NCI-H345 treated with DMSO at 0.1 percent for 48 hours (cell line): ENCODE results near the gene SYT13.

ENCODE experiments used
- DNase-seq: peaks from one replicate; lab custom pipeline; 2025; ENCODE audit not compliant: unreplicated experiment; lab: John Stamatoyannopoulos, UW

Gene SYT13

DNA sequence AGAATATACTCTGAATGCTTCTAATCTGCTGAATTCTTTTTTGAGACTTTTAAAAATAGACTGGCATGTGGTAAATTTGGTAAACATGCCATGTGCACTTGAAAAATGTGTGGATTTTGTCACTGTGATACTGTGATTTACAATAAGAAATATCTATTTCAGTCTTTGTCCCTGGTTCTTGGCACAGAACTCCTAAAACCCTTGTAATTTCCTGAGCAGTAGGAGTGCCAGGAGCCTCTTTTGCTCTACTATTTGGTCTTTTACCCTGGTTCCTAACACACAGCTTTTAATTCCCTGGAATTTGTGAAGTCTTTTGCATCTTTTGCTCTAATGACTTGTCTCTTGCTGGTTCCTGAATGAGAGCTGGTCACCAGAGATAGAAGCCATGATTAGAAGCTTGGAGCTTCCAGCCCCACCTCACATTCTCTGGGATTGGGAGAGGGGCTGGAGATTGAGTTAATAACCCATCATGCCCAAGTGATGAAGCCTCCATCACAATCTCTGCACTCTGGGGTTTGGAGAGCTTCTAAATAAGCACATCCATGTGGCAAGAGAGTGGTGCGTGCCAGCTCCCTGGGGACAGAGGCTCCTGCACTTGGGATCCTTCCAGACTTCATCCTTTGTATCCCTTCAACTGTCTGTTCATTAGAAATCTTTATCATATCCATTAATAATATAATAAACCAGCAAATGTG is 27.2 kb upstream of the SYT13 start:
- no peak for DNase-seq

DNA sequence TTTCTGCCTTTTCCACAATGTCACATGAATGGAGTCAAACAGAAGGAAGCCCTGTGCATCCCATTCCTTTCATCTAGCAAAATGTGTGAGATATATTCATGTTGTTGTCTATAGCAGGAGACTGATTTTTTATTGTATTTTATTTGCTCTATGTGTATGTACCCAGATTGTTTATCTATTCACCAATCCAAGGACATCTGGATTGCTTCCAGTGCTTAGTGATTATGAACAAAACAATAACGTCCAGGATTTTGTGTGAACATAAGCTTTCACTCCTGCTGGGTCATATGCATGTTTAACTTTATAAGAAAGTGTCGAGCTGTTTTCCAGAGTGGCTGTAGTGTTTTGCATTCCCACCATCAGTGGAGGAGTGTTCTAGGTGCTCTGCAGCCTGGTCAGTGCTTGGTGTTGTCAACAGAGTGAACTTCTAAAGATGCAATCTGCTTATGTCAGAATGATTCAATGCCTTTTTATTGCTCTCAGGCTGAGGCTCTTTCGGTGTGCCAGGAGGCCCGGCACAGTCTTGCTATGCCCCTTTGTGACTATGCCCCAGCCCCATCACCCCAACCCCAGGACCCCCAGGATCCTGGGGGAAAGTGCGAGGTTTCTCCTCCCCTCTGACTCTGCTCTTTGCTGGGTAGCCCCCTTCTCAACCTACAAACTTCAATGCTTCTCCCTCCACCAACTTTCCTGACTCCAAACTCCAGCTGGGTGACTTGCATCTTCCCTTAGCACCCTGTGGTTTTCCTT is 19.9 kb upstream of the SYT13 start:
- DNase-seq = no peak

DNA sequence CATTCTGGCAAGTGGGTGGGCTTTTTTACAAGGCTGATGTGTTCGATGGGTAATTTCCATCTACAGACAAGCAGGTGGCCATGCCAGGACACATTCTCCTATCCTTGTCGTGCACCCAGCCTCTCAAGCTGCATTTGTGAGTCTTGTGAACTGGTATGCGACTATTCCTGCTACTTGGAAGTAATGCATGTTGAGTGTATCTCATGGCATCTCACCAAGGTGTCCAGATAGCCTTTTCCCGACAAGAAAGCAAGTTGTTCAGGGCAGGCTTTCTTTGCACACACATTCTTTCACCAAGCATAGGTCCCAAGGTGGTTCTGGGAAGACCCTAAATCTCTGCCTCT is 18.8 kb upstream of the SYT13 start:
- no peak for DNase-seq

DNA sequence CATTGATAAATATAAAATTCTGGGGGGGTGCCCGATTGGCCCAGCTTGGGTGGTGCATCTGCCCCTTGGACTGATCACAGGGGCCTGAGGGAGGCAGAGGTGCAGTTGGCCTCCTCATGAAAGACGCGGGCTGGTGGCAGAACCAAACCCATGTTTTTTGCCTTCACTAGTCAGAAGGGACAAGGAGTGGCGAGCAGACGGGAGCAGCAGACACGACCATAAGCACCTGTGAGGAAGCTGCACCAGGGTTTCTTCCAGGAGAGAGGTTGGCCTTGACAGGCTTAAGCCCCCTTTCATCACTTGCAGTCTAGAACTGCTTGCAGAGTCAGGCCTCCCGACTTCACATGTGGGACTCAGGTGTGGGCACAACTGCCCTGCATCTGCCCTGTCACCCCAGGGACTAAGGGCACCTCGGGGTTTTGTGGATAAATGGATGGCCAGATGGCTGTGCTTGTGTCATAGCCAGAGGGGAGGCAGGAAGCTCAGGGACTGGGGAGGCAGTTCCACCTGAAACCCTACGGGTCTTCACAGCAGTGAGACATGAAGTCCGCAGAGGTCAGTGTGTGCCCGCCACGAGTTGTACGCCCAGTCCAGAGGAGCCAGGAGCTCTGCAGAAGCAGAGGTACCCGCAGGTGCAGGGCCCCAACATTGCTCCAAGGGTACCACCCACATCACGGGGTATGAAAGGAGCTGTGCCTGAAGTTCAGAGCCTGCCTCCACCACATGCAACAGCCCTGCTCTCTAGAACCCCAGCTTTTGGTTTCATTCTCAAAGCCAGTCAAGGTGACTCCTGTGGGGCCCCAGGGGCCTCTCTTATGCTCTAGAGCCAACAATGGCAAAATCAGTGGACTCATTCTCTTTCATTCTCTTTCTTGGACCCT is 18.2 kb upstream of the SYT13 start:
- no peak for DNase-seq

DNA sequence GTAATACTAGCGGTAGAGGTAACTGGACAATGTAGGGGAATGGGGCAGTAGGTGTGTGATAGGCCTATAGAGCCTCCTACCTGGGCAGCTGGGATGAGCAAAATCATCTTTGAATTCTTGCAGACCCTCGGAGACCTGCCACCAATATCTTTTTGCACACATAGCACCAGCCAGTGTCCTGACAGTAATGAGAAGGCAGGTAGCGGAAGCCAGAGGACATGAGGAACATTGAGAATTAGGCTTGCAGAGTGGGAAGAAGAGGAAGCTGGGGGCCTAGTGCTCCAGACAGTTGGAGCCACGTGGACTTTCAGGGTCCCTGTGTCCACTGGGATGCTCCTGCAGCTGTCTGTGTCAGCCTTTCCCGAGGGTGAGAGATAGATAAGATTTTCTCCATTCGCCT is 17.2 kb upstream of the SYT13 start:
- DNase-seq = no peak

DNA sequence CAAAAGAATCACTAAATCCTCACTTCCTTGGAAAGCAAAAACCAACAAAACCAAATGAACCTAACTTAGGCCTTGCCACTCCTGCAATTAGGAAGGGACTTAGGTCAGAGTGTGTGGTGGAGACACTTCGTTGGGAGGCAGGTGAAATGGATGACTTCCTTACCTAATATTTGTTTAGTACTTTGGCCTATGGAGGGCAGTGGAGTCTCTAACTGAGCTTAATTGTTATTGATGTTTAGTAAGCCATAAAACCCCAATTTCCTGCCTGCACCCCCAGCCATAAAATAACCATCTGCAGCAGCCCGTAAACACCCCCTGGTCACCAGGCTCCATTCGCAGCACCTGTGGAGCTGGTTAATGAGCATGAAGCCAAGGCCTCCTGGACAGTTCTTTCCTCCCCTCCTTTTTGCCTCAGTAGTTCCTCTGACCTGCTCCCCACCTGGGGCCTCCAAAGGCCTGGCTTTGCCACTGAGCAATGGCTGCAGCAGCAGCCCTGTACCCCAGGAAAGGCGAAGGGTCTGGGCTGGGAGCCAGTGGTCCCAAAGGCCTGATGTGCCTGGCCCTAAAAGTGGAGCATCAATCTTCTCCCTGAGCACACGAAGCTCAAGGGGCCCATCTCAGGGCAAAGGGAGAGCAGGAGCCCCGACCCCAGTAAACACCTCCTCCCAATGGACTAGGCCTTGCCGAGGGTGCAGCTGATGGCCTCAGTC is 15.6 kb upstream of the SYT13 start:
- DNase-seq = no peak

DNA sequence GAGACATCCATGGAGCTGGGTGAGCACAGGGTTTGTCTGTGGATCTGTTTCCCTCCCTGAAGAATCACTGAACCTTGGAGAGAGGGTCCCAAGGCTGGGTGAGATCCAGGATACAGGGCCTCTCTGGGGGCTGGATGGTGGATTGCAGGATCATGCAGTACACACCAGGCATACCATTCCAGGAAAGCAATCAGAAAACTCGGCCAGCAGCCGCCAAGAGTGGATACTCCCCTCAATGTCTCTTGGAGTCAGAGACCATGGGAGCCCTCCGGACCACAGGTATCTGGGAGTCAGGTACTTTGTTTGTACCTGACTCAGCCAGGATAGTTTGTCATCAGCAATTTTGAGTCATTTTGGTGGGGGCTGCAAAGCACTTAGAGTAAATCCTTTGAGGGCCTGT is 14.6 kb upstream of the SYT13 start:
- DNase-seq = no peak

DNA sequence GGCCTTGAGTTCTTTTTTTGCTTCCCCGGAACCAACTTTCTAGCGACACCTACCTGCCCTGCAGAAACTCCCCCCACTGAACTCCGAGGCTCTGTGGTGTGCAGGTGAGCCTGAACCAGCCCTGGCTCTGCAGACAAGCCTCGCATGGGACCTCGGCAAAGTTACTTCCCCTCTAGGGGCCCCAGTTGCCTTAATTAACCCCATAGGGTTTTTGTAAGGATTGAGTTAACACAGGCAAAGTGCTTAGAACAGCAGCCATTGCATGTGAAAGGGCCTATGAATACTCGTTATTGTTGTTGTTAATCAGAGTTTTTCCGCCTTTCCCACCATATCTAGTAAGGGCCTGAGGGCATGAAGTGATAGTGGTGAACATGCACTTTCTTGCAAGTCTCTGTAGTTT is 12.6 kb upstream of the SYT13 start:
- DNase-seq = no peak

DNA sequence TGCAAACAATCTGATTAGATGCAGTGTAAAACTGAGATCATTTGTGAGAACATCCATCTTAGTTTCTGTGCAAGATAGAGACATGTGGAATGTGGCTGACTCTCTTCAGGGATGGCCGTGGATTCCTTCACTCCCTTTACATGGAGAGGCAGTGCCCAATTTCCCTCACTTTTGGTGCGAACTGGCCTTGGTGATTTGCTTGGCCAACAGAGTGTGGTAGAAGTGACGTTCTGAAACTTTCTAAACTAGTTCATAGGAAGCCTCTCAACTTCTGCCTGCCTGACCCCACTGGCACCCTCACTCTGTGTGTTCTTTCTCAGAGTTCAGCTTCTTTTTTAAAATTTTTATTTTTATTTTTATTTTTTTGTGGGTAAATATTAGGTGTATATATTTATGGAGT is 9.9 kb upstream of the SYT13 start:
- no peak for DNase-seq

DNA sequence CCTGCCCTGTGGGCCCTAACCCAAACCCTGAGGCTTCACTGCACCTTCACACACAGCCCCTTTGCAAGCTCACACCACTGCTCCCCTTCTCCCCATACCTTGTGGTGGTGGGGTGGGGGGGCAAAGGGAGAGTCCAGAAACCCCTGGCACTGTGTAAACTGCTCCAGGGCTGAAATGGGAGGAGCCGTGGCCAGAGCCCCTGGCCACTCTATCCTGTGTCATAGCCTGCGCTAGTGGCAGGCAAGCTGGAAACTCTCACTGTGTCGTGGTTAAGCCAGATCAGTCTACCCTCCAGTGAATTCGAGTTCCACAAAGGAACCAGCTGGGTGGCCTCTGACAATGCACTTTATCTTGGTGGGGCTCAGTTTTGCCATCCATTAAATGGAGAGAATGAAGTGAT is 8.4 kb upstream of the SYT13 start:
- DNase-seq = no peak

DNA sequence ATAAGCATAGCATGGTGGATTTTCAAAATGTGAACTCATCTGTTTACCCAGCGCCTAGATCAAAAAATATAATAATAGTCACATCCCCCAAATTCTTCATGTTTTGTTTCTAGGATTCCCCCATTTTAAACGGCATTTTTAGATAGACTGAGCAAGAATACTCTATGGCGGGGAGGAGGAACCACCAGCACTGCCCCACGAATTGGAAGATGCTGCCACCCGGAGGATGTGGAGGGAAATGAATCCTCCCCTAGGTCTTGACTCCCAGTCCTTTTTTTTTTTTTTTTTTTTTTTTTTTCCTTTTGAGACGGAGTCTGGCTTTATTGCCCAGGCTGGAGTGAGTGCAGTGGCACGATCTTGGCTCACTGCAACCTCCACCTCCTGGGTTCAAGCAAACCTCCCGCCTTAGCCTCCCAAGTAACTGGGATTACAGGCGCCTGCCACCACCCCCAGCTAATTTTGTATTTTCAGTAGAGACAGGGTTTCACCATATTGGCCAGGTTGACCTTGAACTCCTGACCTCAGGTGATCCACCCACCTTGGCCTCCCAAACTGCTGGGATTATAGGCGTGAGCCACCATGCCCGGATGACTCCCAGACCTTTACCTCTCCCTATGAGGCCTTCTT is 7.5 kb upstream of the SYT13 start:
- peak; percentile 74 for DNase-seq

DNA sequence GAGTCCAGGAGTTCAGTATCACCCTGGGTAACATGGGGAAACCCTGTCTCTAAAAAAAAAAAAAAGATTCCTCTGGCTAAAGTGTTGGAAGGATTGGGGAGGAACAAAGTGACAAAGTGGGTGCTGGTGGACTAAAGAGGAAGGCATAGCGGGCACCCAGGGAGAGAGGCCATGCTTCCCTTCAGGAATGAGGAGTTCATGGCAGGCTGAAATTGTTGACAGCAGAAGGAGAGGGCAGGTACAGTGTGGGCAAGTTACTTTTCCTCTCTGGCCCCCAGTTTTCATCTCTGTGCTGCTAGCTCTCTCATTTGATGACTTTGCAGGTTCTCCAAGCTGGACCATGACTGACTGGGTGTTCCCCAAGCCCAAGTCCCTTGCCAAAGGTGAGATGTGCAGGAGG is 4.4 kb upstream of the SYT13 start:
- no peak for DNase-seq

DNA sequence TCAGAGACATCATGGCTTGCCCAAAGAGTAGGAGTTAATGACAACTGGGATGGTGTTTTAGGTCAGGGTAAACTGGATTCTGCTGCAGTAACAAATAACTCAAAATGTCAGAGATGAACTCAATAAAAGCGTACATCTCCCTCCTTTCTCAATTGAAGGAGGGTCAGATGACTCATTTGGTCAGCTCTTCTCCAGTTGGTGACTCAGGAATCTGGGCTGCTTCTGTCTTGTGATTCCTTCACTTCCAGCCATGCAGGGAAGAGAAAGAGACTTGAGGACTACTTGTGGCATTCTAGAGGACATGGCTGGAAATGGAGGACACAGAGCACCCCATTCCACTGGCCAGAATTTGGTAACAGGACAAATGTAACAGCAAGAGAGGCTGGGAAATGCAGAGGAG is 3.2 kb upstream of the SYT13 start:
- no peak for DNase-seq

DNA sequence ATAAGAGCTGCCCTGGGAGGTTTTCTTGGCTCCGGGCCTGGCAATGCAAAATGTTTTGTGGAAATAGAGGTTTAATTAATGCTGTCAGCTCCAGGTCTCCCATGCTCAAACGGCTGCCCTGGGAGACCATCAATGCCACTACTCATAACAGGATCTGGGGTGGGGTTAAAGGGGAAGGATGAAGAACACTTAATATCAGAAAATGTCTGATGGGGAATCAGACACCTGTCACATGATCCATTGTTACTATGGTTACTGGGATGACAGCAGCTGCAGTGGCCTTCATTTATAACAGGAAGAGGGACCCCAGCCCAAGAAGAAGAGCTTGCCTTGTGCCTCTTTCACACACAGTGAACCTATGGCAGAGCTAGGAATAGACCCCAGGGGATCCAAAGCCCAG is 2.2 kb upstream of the SYT13 start:
- no peak for DNase-seq

DNA sequence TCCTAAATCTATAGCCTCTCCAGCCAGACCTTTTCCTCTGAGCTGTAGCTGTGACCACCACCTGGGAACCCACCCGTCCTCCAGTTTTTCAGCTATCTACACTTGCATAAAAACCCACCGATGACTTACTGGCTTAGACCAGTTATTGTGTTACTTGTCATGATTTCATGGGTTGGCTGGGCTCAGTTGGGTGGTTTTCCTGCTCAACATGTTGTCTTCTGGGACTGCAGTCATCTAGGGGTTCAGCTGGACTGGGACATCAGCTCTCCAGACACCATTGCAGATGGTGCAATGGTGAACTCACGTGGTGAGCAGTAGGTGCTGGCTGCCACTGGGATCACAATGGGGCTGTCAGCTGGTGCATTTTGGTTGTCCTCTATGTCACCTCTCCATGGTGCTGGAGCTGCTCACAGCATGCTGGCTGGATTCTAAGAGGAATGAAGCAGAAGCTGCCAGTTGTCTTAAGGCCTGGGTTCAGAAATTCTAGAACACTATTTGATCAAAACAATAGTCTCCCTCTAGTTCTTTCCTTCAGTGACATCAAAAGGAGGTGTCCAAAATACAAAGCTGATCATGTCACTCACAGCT is 1.3 kb upstream of the SYT13 start:
- DNase-seq = no peak

DNA sequence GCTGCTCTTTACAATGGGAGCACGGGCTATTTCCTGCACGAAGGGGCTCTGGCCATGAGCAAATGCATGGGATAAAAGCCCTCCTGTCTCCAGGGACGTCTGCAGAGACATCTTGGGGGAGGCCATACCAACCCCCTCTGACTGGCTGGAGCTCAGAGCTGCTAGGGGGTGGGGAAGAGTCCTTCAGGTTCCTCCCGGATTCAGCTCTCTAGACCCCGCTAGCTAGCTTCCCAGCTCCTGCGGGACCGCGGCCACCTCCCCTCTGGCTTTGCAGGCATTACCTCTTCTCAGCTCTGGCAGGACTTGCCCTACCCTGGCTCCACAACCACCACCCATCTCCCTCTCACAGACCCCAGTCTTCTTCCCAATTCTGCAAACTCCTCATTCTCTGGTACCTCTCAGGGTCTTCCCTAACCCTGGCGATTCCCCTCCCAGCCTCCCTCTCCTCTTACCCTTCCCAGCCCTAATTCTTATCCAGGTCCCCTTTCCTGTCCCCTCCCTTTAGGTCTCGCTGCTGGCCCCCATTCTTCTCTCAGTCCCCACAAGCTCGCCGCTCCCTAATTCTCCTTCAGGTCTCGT is 802 bp downstream of the SYT13 start:
- DNase-seq = no peak

DNA sequence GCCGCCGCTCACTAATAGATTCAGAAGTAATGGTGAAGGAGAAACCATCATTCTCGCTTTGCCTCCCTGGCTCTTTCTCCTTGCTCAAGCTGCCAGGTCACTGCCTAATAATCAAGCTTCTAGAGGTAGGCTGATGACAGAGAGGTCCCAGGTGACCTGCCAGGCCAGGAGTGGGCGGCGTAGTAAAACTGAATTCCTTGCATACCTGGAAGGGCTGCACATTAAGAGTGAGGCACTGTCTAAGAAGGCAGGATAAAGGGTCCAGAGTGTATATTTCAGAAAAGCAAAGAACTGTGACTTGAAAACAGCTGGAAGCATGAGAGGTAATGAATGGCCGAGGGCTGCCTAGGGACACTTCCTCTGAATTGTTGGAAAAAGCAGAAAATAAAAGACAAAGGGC is 4.1 kb downstream of the SYT13 start:
- no peak for DNase-seq

DNA sequence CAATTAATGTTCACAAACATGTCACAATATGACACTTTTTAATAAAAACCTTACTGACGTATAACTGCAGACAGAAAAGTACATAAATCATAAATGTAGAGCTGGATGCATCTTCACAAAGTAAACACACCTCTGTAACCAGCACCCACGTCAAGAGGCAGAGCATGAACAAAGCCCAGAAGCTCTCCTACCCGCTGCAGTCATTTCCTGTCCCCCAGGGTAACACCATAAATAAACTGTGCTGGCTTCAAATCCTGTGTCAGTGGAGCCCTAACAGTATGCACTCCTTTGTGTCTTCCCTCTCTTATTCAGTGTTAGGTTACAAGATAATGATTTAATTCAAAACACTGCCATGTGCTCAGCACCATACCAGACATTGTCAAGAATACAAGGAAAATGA is 5.7 kb downstream of the SYT13 start:
- DNase-seq = peak; percentile 96

DNA sequence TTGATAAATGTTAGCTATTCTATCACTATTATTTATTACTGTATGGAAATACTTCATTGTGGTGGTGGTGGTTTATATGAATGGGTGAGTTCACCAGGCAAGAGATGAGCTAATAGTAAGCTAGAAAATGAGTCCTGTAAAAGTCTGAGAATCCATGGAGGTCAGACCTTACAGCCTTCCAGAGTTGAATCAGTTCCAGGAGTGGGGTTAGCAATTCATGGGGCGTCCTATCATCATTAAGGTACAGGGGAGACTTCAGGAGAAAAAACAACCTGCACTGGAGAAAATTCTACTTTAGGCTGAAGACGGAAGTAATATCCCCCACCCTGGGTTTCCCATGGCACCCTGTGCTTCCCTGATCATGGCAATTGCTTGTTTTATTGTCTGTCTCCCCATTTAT is 6.5 kb downstream of the SYT13 start:
- DNase-seq = no peak

DNA sequence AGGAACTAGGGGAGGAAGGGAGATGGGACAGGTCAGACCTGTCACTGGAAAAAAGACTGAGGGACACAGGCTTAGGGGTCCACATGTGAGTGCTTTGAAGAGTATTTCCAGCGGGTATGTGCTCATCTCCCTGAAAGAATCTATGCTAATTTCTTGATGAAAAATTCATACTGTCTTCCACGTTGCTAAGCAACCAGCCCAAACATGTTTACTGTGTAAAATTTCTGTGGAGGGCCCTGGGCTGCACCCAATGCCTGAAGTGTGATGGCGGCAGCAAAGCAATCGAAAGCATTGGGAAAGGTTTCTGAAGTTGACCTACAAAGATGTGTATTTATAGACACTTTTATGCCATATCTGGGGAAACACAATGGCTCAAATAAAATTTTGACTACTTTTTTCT is 7.4 kb downstream of the SYT13 start:
- DNase-seq = no peak
